ENCODE results near the gene NFIA.

Gene NFIA

DNA sequence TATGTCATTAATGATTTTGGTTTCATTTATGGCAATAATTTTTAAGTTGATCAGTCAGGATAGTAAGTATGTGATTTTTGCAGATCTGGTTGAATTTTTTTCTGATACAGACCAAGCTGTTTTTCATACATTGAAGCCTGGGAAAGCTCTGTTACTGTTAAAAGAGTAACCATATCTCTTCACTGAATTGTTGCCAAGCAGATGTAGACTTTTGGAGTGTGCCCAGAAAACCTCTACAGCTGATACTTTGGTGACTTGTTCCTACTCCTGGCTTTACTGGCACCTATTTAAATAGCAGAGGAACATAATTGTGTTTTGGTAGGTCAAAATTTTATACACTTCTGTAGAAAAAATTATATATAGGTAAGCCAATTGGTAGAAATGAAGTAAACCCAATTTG, 49.4 kb downstream of the NFIA start:
- in situ Hi-C loops (cut with HindIII; ENCODE audit: low pct_ligation_motif_present, low sequenced_read_pairs) = no loop called here
- no peaks in the 10 kb centered on the region for H3K27me3 ChIP-seq (replicated peaks)
- no peaks in the 10 kb centered on the region for H3K36me3 ChIP-seq (replicated peaks)
- TF ChIP-seq, protein P1, sequence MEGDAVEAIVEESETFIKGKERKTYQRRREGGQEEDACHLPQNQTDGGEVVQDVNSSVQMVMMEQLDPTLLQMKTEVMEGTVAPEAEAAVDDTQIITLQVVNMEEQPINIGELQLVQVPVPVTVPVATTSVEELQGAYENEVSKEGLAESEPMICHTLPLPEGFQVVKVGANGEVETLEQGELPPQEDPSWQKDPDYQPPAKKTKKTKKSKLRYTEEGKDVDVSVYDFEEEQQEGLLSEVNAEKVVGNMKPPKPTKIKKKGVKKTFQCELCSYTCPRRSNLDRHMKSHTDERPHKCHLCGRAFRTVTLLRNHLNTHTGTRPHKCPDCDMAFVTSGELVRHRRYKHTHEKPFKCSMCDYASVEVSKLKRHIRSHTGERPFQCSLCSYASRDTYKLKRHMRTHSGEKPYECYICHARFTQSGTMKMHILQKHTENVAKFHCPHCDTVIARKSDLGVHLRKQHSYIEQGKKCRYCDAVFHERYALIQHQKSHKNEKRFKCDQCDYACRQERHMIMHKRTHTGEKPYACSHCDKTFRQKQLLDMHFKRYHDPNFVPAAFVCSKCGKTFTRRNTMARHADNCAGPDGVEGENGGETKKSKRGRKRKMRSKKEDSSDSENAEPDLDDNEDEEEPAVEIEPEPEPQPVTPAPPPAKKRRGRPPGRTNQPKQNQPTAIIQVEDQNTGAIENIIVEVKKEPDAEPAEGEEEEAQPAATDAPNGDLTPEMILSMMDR (IDR thresholded peaks at IDR 0.05; ENCODE audit: low read depth, low read length, missing control alignments) = no peak
- DNase-seq = peak; percentile 38
- H3K27ac ChIP-seq = peak overlapping the region; percentile 65
- no peak overlapping the region for H3K4me3 ChIP-seq (ENCODE audit: low read depth, low read length)

DNA sequence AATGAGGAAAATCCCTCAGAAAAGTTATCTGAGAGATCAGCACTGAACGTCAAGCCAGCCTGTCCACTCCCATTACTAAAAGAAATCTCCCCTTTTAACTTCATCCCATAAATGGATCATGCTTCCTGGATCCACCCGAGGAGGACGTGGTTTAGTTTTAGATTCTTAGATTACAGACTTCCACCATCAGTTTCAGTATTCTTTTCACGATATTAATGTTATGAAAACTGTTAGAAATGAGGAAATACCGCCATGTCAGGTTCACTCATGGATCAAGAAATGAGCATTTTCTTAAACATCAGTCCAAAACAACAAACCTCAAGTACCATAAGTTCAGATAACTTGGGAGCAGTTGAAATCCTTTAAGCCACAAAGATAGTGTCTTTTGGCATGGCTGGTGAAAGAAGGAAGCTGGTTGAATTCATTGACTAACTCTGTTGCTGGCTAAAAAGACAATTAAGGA, 49.8 kb downstream of the NFIA start:
- Histone ChIP-seq H3K36me3 (replicated peaks) (no peaks in the 10 kb centered on the region), H3K27me3 (replicated peaks) (no peaks in the 10 kb centered on the region), H3K27ac (peak overlapping the region; percentile 65), H3K4me3 (ENCODE audit: low read depth, low read length) (no peak overlapping the region)
- in situ Hi-C loops (cut with HindIII; ENCODE audit: low pct_ligation_motif_present, low sequenced_read_pairs) = no loop called here
- peak; percentile 44 for DNase-seq
- TF ChIP-seq, protein P1 (IDR thresholded peaks at IDR 0.05; ENCODE audit: low read depth, low read length, missing control alignments) = no peak

DNA sequence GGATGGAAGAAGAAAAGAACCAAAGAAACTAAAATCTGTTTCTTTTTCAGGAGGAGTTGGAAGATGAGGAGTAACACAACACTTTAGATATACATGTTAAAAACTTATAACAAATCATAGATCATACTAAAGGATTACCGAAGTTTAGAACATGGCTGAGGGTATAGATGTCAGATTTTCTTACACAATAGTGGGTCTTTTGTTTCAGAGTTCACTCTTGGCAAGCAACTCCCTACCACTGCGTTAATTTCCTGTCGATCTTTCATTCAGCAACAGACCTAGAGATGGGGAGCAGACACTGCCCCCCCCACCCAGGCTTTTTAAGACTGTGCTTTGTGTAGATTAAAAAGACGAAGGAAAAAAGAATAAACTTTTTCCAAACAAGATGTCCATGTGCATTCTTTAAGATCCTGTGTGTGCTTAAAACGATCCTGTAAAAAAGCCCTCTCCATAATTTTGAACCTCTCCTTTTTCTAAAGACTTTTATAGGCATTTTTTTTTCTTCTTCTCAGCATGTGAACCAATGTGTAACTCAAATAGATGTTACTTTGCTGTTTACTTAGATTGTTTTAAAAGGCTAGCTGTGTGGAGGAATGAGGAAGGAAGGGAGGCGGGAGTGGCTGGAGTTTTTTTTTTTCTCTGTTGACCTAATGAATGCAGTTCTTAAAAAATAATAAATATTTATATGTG, 50.4 kb downstream of the NFIA start:
- peak; percentile 39 for DNase-seq
- no peaks in the 10 kb centered on the region for H3K36me3 ChIP-seq (replicated peaks)
- peak overlapping the region; percentile 65 for H3K27ac ChIP-seq
- TF ChIP-seq, protein P1 (IDR thresholded peaks at IDR 0.05; ENCODE audit: low read depth, low read length, missing control alignments) = no peak
- H3K27me3 ChIP-seq (replicated peaks) = no peaks in the 10 kb centered on the region
- no peak overlapping the region for H3K4me3 ChIP-seq (ENCODE audit: low read depth, low read length)
- in situ Hi-C loops (cut with HindIII; ENCODE audit: low pct_ligation_motif_present, low sequenced_read_pairs) = no loop called here

DNA sequence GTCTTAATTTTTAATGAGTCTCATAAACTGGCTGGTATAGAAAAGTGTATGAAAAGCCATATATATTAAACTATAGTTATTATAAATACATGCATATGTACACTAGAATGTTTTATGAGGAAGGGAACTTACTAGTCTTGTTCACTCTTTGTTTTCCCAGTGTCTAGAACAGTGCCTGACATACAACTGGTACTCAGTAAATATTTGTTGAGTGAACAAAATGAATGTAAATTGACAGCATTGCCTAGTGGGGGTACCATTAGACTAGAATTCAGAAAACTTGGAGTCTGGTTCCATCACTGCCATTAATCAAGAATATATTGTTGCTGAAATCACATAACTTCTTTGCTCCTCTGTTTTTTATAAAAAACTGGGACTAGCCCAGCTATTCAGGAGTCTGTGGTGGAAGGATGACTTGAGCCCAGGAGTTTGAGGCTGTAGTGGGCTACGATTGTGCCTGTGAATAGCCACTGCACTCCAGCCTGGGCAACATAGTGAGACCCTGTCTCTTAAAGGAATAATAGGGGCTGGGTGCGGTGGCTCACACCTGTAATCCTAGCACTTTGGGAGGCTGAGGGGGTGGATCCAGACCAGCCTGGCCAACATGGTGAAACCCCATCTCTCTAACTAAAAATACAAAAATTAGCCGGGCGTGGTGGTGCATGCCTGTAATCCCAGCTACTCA, 51.1 kb downstream of the NFIA start:
- Histone ChIP-seq H3K4me3 (ENCODE audit: low read depth, low read length) (no peak overlapping the region), H3K27ac (no peak overlapping the region), H3K36me3 (replicated peaks) (no peaks in the 10 kb centered on the region), H3K27me3 (replicated peaks) (no peaks in the 10 kb centered on the region)
- DNase-seq = no peak
- TF ChIP-seq, protein P1 (IDR thresholded peaks at IDR 0.05; ENCODE audit: low read depth, low read length, missing control alignments) = no peak
- in situ Hi-C loops (cut with HindIII; ENCODE audit: low pct_ligation_motif_present, low sequenced_read_pairs) = no loop called here

DNA sequence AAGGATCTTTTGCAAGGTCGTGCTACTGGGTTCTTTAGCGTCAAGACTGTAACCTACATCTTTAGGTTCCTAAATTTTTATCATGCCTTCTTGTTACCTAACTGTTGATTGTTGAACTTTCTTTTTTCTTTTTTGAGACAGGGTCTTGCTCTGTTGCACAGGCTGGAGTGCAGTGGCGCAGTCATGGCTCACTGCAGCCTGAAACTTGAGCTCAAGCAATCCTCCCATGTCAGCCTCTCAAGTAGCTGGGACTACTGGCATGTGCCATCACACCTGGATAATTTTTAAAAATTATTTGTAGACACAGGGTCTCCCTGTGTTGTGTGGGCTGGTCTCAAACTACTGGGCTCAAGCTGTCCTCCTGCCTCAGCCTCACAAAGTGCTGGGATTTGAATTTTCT, 52.9 kb downstream of the NFIA start:
- no peak for DNase-seq
- in situ Hi-C loops (cut with HindIII; ENCODE audit: low pct_ligation_motif_present, low sequenced_read_pairs) = no loop called here
- H3K27ac ChIP-seq = no peak overlapping the region
- TF ChIP-seq, protein P1 (IDR thresholded peaks at IDR 0.05; ENCODE audit: low read depth, low read length, missing control alignments) = no peak
- no peaks in the 10 kb centered on the region for H3K27me3 ChIP-seq (replicated peaks)
- H3K4me3 ChIP-seq (ENCODE audit: low read depth, low read length) = no peak overlapping the region
- no peaks in the 10 kb centered on the region for H3K36me3 ChIP-seq (replicated peaks)
